Tibial nerve (tissue), 4 donors: ENCODE measurements around the gene LILRB2.
"Not testable (repeated sequence)": the region's sequence is repeated elsewhere in the genome, so short reads cannot be mapped to it uniquely, and the experiment has no call there.

ENCODE experiments used
- EP300 ChIP-seq, 2 donors: sonication (generic); formaldehyde crosslinking; IDR thresholded peaks; one replicate each; pipeline ENCODE4 v1.6.1; 2017; ENCODE audit warnings: antibody characterized with exemption in 2 of 2, mild to moderate bottlenecking in 1 of 2
- POLR2A ChIP-seq, 2 donors: fragments of 450-650 bp; IDR thresholded peaks; one replicate each; pipeline ENCODE4 v1.6.1; 2017; ENCODE audit warnings: antibody characterized with exemption in 2 of 2, mild to moderate bottlenecking in 2 of 2, moderate library complexity in 2 of 2
- TF ChIP-seq, protein P1 (sequence below), 5 experiments: fragments of 200-600 bp in 3 of 5; fragments of 450-650 bp in 2 of 5; sonication (generic) in 3 of 5; IDR thresholded peaks; one replicate each; pipeline ENCODE4 v1.5.1; 2016 to 2019; ENCODE audit warnings: antibody characterized with exemption in 5 of 5, mild to moderate bottlenecking in 3 of 5, moderate library complexity in 2 of 5

DNA sequence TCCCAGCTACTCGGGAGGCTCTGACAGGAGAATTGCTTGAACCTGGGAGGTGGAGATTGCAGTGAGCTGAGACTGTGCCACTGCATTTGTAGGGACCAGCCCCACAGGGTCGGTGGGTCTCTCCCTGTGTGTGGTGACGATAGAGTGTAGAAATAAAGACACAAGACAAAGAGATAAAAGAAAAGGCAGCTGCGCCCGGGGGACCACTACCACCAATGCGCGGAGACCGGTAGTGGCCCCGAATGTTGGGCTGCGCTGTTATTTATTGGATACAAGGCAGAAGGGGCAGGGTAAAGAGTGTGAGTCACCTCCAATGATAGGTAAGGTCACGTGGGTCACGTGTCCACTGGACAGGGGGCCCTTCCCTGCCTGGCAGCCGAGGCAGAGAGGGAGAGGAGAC lies 41.4 kb upstream of the LILRB2 start:
- TF ChIP-seq, protein P1, sequence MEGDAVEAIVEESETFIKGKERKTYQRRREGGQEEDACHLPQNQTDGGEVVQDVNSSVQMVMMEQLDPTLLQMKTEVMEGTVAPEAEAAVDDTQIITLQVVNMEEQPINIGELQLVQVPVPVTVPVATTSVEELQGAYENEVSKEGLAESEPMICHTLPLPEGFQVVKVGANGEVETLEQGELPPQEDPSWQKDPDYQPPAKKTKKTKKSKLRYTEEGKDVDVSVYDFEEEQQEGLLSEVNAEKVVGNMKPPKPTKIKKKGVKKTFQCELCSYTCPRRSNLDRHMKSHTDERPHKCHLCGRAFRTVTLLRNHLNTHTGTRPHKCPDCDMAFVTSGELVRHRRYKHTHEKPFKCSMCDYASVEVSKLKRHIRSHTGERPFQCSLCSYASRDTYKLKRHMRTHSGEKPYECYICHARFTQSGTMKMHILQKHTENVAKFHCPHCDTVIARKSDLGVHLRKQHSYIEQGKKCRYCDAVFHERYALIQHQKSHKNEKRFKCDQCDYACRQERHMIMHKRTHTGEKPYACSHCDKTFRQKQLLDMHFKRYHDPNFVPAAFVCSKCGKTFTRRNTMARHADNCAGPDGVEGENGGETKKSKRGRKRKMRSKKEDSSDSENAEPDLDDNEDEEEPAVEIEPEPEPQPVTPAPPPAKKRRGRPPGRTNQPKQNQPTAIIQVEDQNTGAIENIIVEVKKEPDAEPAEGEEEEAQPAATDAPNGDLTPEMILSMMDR (IDR thresholded peaks at IDR 0.05) = not testable (repeated sequence)
- TF ChIP-seq POLR2A, EP300 (IDR thresholded peaks at IDR 0.05): not testable (repeated sequence)
